Ishikawa (cell line): ENCODE measurements around the gene FAN1.

Experiments
- CEBPB ChIP-seq: IDR thresholded peaks from 2 replicates; pipeline ENCODE4 v1.6.1; 2012
- CREB1 ChIP-seq: IDR thresholded peaks from 2 replicates; pipeline ENCODE4 v1.6.1; 2012; ENCODE audit warnings: low read depth
- EGR1 ChIP-seq: IDR thresholded peaks from 2 replicates; pipeline ENCODE4 v1.6.1; 2012
- EP300 ChIP-seq: IDR thresholded peaks from 2 replicates; pipeline ENCODE4 v1.6.1; 2012; ENCODE audit warnings: borderline replicate concordance
- FOXM1 ChIP-seq: IDR thresholded peaks from 2 replicates; pipeline ENCODE4 v1.6.1; 2012; ENCODE audit warnings: low read depth, borderline replicate concordance
- MAX ChIP-seq: IDR thresholded peaks from 2 replicates; pipeline ENCODE4 v1.6.1; 2012
- NFIC ChIP-seq: IDR thresholded peaks from 2 replicates; pipeline ENCODE4 v1.6.1; 2012
- RAD21 ChIP-seq: IDR thresholded peaks from 2 replicates; pipeline ENCODE4 v1.6.1; 2012; ENCODE audit warnings: low read depth
- REST ChIP-seq: IDR thresholded peaks from 2 replicates; pipeline ENCODE4 v1.6.1; 2012; ENCODE audit warnings: low read depth, mild to moderate bottlenecking
- TAF1 ChIP-seq: IDR thresholded peaks from 2 replicates; pipeline ENCODE4 v1.6.1; 2012; ENCODE audit warnings: low read depth, mild to moderate bottlenecking
- TEAD4 ChIP-seq: IDR thresholded peaks from 2 replicates; pipeline ENCODE4 v1.6.1; 2012
- YY1 ChIP-seq: IDR thresholded peaks from 2 replicates; pipeline ENCODE4 v1.6.1; 2012; ENCODE audit warnings: low read depth
- ZBTB7A ChIP-seq: IDR thresholded peaks from 2 replicates; pipeline ENCODE4 v1.6.1; 2012; ENCODE audit warnings: low read depth

- TF ChIP-seq CEBPB (no peak), TEAD4 (no peak), EGR1 (no peak), TAF1 (no peak), RAD21 (no peak), ZBTB7A (no peak), YY1 (no peak), REST (no peak), NFIC (no peak), CREB1 (no peak), FOXM1 (no peak), EP300 (no peak), MAX (no peak)
Measured at GRCh38 chr15:30918366-30918765, 14.7 kb downstream of the FAN1 start.
